ENCODE results near the gene ABCC9. TPM values are rescaled to one million over a fixed set of nuclear protein-coding genes. Genes with fewer than 3 reads are reported as not detected.
"Not testable (repeated sequence)": the region's sequence is repeated elsewhere in the genome, so short reads cannot be mapped to it uniquely, and the experiment has no call there.

Gene ABCC9
- total RNA-seq, 1 donor from 2014 or later, result 0.02 TPM

GRCh38 chr12:21819236-21819635 is 122.0 kb downstream of the ABCC9 start:
- H3K36me3 Mint-ChIP-seq (ENCODE audit: low read depth), result no peaks in the 10 kb centered on the region
- no peaks in the 10 kb centered on the region for H3K9me3 Mint-ChIP-seq
- H3K27me3 Mint-ChIP-seq (ENCODE audit: low read depth), result no peaks in the 10 kb centered on the region
- H3K4me3 Mint-ChIP-seq (ENCODE audit: low read depth), result no peak overlapping the region
- DNase-seq (ENCODE audit: low spot score), result no peak
- no peak overlapping the region for H3K27ac Mint-ChIP-seq
- H3K4me1 Mint-ChIP-seq (ENCODE audit: low read depth), result no peaks in the 10 kb centered on the region
- intact Hi-C loops (cut with micrococcal nuclease), result no loop called here

- Mint-ChIP-seq H3K4me1 (ENCODE audit: low read depth) (no peaks in the 10 kb centered on the region), H3K27me3 (ENCODE audit: low read depth) (no peaks in the 10 kb centered on the region), H3K27ac (no peak overlapping the region), H3K9me3 (no peaks in the 10 kb centered on the region), H3K4me3 (ENCODE audit: low read depth) (no peak overlapping the region), H3K36me3 (ENCODE audit: low read depth) (no peaks in the 10 kb centered on the region)
- intact Hi-C loops (cut with micrococcal nuclease), result no loop called here
- no peak for DNase-seq (ENCODE audit: low spot score)
Measured at GRCh38 chr12:21818627-21819026, 122.6 kb downstream of the ABCC9 start.

DNA sequence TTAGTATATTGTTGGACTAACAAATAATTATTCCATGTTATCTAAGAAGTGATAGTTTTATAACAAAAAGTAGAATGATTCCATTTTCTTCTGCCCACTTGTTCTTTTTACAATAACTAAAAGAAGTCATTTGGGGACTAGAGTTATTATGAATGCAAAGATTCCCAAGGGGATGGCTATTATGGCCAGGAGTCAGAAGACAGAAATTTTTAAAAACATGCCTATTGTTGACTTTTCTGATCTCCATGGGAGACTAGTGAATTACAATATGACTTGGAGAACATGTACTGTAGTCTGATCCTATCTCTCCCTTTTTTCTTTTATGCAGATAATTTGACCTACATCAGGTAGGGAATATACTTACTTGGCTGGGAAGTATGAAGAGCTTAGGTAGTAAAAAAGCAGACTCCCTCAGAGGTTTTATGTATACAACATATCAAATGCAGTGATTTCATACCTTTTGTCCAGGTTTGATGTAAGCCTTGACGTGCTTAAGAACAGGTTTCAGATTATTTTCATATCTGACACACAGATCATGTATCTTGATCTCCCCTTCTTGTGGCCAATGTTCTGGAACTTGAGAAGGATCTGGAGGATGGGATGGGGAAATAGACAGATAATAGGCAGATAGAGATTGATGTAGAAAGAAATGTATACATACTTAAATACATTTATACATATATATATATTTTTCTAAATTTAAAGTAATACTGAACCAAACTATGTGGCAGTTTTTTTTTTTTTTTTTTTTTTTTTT is 125.7 kb downstream of the ABCC9 start:
- Mint-ChIP-seq H3K27ac (no peak overlapping the region), H3K36me3 (ENCODE audit: low read depth) (no peaks in the 10 kb centered on the region), H3K4me1 (ENCODE audit: low read depth) (no peaks in the 10 kb centered on the region), H3K27me3 (ENCODE audit: low read depth) (no peaks in the 10 kb centered on the region), H3K9me3 (no peaks in the 10 kb centered on the region), H3K4me3 (ENCODE audit: low read depth) (no peak overlapping the region)
- DNase-seq (ENCODE audit: low spot score), result no peak
- intact Hi-C loops (cut with micrococcal nuclease), result no loop called here

GRCh38 chr12:21814814-21815213 is 126.4 kb downstream of the ABCC9 start:
- Mint-ChIP-seq H3K4me3 (ENCODE audit: low read depth) (no peak overlapping the region), H3K27me3 (ENCODE audit: low read depth) (no peaks in the 10 kb centered on the region), H3K9me3 (peaks cover 4% of the 10 kb centered on the region), H3K36me3 (ENCODE audit: low read depth) (no peaks in the 10 kb centered on the region), H3K4me1 (ENCODE audit: low read depth) (no peaks in the 10 kb centered on the region), H3K27ac (no peak overlapping the region)
- no peak for DNase-seq (ENCODE audit: low spot score)
- intact Hi-C loops (cut with micrococcal nuclease), result no loop called here

GRCh38 chr12:21814327-21814726 is 126.9 kb downstream of the ABCC9 start:
- Mint-ChIP-seq H3K36me3 (ENCODE audit: low read depth) (no peaks in the 10 kb centered on the region), H3K4me1 (ENCODE audit: low read depth) (no peaks in the 10 kb centered on the region), H3K4me3 (ENCODE audit: low read depth) (no peak overlapping the region)

GRCh38 chr12:21813751-21814150 is 127.5 kb downstream of the ABCC9 start:
- peaks cover 4% of the 10 kb centered on the region for H3K9me3 Mint-ChIP-seq
- no peak overlapping the region for H3K4me3 Mint-ChIP-seq (ENCODE audit: low read depth)
- no peak overlapping the region for H3K27ac Mint-ChIP-seq
- no peaks in the 10 kb centered on the region for H3K27me3 Mint-ChIP-seq (ENCODE audit: low read depth)
- no peaks in the 10 kb centered on the region for H3K4me1 Mint-ChIP-seq (ENCODE audit: low read depth)
- intact Hi-C loops (cut with micrococcal nuclease), result no loop called here
- DNase-seq (ENCODE audit: low spot score), result no peak
- no peaks in the 10 kb centered on the region for H3K36me3 Mint-ChIP-seq (ENCODE audit: low read depth)

More at GRCh38 chr12:21814327-21814726, 126.9 kb downstream of the ABCC9 start:
- H3K9me3 Mint-ChIP-seq, result peaks cover 4% of the 10 kb centered on the region
- H3K27ac Mint-ChIP-seq, result no peak overlapping the region
- intact Hi-C loops (cut with micrococcal nuclease), result no loop called here
- H3K27me3 Mint-ChIP-seq (ENCODE audit: low read depth), result no peaks in the 10 kb centered on the region
- DNase-seq (ENCODE audit: low spot score), result no peak

- no peaks in the 10 kb centered on the region for H3K4me1 Mint-ChIP-seq (ENCODE audit: low read depth)
- no peak overlapping the region for H3K27ac Mint-ChIP-seq
- H3K27me3 Mint-ChIP-seq (ENCODE audit: low read depth), result no peaks in the 10 kb centered on the region
- no peaks in the 10 kb centered on the region for H3K36me3 Mint-ChIP-seq (ENCODE audit: low read depth)
- peaks cover 4% of the 10 kb centered on the region for H3K9me3 Mint-ChIP-seq
- no peak for DNase-seq (ENCODE audit: low spot score)
- intact Hi-C loops (cut with micrococcal nuclease), result no loop called here
- no peak overlapping the region for H3K4me3 Mint-ChIP-seq (ENCODE audit: low read depth)
Measured at GRCh38 chr12:21813125-21813524, 128.1 kb downstream of the ABCC9 start.

GRCh38 chr12:21812340-21812739 is 128.9 kb downstream of the ABCC9 start:
- H3K36me3 Mint-ChIP-seq (ENCODE audit: low read depth); H3K27ac Mint-ChIP-seq; H3K9me3 Mint-ChIP-seq; H3K27me3 Mint-ChIP-seq (ENCODE audit: low read depth); DNase-seq (ENCODE audit: low spot score); H3K4me3 Mint-ChIP-seq (ENCODE audit: low read depth); intact Hi-C loops (cut with micrococcal nuclease); H3K4me1 Mint-ChIP-seq (ENCODE audit: low read depth): not testable (repeated sequence)

- DNase-seq (ENCODE audit: low spot score), result no peak
- H3K4me3 Mint-ChIP-seq (ENCODE audit: low read depth), result no peak overlapping the region
- intact Hi-C loops (cut with micrococcal nuclease), result no loop called here
- no peaks in the 10 kb centered on the region for H3K36me3 Mint-ChIP-seq (ENCODE audit: low read depth)
- H3K27ac Mint-ChIP-seq, result no peak overlapping the region
- H3K4me1 Mint-ChIP-seq (ENCODE audit: low read depth), result no peaks in the 10 kb centered on the region
- no peaks in the 10 kb centered on the region for H3K27me3 Mint-ChIP-seq (ENCODE audit: low read depth)
- peaks cover 4% of the 10 kb centered on the region for H3K9me3 Mint-ChIP-seq
Measured at GRCh38 chr12:21809100-21809499, 132.1 kb downstream of the ABCC9 start.

- intact Hi-C loops (cut with micrococcal nuclease), result no loop called here
- H3K27ac Mint-ChIP-seq, result no peak overlapping the region
- peaks cover 4% of the 10 kb centered on the region for H3K9me3 Mint-ChIP-seq
- H3K4me3 Mint-ChIP-seq (ENCODE audit: low read depth), result no peak overlapping the region
- no peaks in the 10 kb centered on the region for H3K4me1 Mint-ChIP-seq (ENCODE audit: low read depth)
- no peaks in the 10 kb centered on the region for H3K36me3 Mint-ChIP-seq (ENCODE audit: low read depth)
- no peaks in the 10 kb centered on the region for H3K27me3 Mint-ChIP-seq (ENCODE audit: low read depth)
- DNase-seq (ENCODE audit: low spot score), result no peak
Measured at GRCh38 chr12:21806255-21806654, 135.0 kb downstream of the ABCC9 start.

DNA sequence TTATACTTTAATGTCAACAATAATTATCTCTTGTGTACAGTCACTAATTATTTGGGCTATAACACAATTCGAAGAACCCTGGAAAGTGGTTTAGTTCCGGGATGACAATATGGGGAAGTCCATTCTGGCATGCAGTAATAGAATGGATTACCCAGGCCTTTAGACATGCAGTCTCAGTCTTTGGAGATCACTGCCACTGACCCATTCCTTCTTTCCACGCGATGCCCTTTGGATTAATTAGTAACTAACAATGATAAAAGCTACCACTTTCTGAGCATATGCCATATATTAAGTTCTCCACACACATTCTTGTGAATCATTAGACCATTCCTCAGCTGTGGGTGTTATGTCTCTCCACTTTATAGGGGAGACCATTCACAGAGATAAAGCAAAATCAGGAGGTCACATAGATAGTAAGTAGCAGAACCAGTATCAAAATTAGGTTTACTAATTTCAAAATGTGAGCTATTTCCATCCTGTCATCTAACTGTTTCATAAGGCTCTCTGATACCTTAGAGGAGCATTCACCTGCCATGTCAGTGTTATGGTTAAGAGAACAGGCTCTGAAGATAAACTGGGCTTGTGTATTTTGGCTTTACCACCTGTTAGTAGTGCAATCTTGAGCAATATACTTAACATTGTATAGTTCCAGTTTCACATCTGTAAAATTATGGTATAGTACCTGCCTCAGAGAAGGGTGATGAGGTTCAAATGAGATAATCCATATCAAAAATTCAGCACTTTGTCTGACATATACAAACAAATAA is 139.5 kb downstream of the ABCC9 start:
- H3K9me3 Mint-ChIP-seq, result no peaks in the 10 kb centered on the region
- H3K4me3 Mint-ChIP-seq (ENCODE audit: low read depth), result no peak overlapping the region
- H3K27me3 Mint-ChIP-seq (ENCODE audit: low read depth), result no peaks in the 10 kb centered on the region
- no peak overlapping the region for H3K27ac Mint-ChIP-seq
- intact Hi-C loops (cut with micrococcal nuclease), result no loop called here
- H3K4me1 Mint-ChIP-seq (ENCODE audit: low read depth), result no peaks in the 10 kb centered on the region
- DNase-seq (ENCODE audit: low spot score), result no peak
- H3K36me3 Mint-ChIP-seq (ENCODE audit: low read depth), result no peaks in the 10 kb centered on the region

DNA sequence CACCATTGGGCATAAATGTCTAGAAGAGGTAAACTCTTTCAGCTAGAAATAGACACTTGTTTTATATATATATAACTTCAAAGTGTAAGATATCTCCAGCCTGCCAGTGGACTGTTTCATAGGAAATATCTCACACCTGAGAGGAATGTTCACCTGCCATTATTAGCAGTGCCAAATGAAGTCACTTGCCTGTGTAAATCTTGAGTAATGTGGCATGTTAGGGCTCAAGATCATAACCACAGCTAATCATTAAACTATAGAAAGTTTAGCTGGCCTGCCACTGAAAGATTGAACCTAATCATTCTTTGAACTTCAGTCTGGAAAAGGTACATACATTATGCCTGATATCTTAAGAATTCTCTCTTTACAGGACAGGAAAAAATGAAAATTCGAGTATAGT is 141.2 kb downstream of the ABCC9 start:
- no peaks in the 10 kb centered on the region for H3K27me3 Mint-ChIP-seq (ENCODE audit: low read depth)
- no peak for DNase-seq (ENCODE audit: low spot score)
- no peak overlapping the region for H3K4me3 Mint-ChIP-seq (ENCODE audit: low read depth)
- H3K9me3 Mint-ChIP-seq, result no peaks in the 10 kb centered on the region
- intact Hi-C loops (cut with micrococcal nuclease), result no loop called here
- no peak overlapping the region for H3K27ac Mint-ChIP-seq
- no peaks in the 10 kb centered on the region for H3K4me1 Mint-ChIP-seq (ENCODE audit: low read depth)
- no peaks in the 10 kb centered on the region for H3K36me3 Mint-ChIP-seq (ENCODE audit: low read depth)

DNA sequence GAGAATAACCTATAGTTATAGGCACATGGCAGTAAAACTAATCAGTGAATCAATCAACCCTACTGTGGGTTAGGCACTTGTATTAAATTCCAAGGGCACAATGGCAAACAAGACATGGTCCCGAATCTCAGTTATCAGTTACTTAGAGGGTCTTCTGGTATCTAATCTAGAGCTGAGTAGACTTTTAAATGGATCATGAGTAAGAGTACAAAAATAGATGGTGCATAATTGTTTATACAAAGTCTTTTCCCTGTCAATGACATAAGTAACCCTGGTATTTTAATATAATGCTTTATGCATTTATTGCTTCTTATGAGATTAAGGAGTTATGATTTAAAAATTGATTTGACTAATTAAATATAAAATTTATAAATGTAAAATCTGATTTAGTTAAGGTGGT is 143.7 kb downstream of the ABCC9 start:
- intact Hi-C loops (cut with micrococcal nuclease), result no loop called here
- no peaks in the 10 kb centered on the region for H3K36me3 Mint-ChIP-seq (ENCODE audit: low read depth)
- no peak overlapping the region for H3K4me3 Mint-ChIP-seq (ENCODE audit: low read depth)
- H3K27me3 Mint-ChIP-seq (ENCODE audit: low read depth), result no peaks in the 10 kb centered on the region
- H3K9me3 Mint-ChIP-seq, result no peaks in the 10 kb centered on the region
- no peak for DNase-seq (ENCODE audit: low spot score)
- H3K4me1 Mint-ChIP-seq (ENCODE audit: low read depth), result no peaks in the 10 kb centered on the region
- H3K27ac Mint-ChIP-seq, result no peak overlapping the region
